Mesodermal cell (in vitro differentiated cells): ENCODE measurements around the gene RFTN1.

Source experiments
- H3K27ac ChIP-seq: 2 replicates; pipeline ENCODE4 v1.7.0; 2013; ENCODE audit warnings: mild to moderate bottlenecking, low read depth, low read length, moderate library complexity; ENCODE audit not compliant: severe bottlenecking
- H3K36me3 ChIP-seq: 2 replicates; pipeline ENCODE4 v1.7.1; 2013; ENCODE audit warnings: mild to moderate bottlenecking, low read length, moderate library complexity; ENCODE audit not compliant: control insufficient read depth, insufficient read depth
- H3K4me1 ChIP-seq: one replicate; pipeline ENCODE4 v1.7.1; 2013; ENCODE audit warnings: mild to moderate bottlenecking, low read length; ENCODE audit not compliant: insufficient read depth, control insufficient read depth, poor library complexity, severe bottlenecking
- H3K4me3 ChIP-seq: 2 replicates; pipeline ENCODE4 v1.7.0; 2013; ENCODE audit warnings: low read length, control low read depth, mild to moderate bottlenecking; ENCODE audit not compliant: insufficient read depth, poor library complexity, severe bottlenecking; ENCODE audit errors: extremely low read depth
- H3K9me3 ChIP-seq: 2 replicates; pipeline ENCODE4 v1.7.1; 2013; ENCODE audit warnings: mild to moderate bottlenecking, low read length, moderate library complexity; ENCODE audit not compliant: control insufficient read depth
- WGBS, 2 experiments: methylation state at CpG; one replicate each; pipeline ENCODE4 v1.1.5; 2013; ENCODE audit warnings: missing lambda C conversion rate in 2 of 2; ENCODE audit not compliant: insufficient coverage in 2 of 2; 5-methylcytosine and 5-hydroxymethylcytosine counted together

The RFTN1 gene

DNA sequence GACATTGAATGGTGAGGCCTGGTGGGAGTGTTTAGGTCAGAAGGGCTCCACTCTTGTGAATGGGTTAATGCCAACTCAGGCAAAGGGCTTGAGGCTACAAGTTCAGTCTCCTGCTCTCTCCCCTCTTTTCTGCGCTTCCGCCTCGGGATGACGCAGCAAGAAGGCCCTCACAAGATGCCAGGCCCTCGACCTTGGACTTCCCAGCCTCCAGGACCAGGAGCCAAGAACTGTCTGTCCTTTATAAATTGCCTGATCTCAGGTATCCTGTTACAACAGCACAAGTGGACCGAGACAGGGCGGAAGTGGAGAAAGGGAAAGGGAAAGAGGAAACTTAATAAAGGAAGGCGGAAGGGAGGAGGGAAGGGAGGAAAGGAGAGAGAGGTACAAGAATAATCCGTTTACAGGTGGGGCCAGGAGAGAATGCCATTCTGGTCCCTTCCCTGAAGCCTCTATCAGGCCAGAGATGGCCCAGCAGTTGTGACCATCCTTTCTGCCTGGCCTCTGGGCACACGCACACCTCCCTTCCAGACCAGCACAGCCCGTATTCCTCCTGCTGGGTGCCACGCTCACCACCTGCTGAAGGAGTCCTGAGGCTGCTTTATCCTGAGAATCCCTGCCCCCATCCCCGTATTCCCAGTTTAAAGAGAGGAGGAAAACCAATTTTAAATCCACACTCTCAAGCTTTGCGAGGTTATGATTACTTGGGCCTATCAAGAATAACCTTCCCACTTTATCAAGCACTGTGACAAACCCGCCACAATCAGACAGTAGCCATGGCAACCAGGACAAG is 184.3 kb downstream of the RFTN1 start:
- WGBS, 2 experiments, result 85 to 91% methylated on average over 8 to 11 of the region's 15 CpGs
- no peaks in the 10 kb centered on the region for H3K4me1 ChIP-seq
- no peak overlapping the region for H3K4me3 ChIP-seq
- no peak overlapping the region for H3K27ac ChIP-seq
- peaks cover 30% of the 10 kb centered on the region for H3K36me3 ChIP-seq
- H3K9me3 ChIP-seq, result peaks cover 16% of the 10 kb centered on the region

GRCh38 chr3:16328124-16328523 is 185.4 kb downstream of the RFTN1 start:
- Histone ChIP-seq H3K4me1 (no peaks in the 10 kb centered on the region), H3K4me3 (no peak overlapping the region), H3K27ac (no peak overlapping the region), H3K9me3 (peaks cover 16% of the 10 kb centered on the region), H3K36me3 (peaks cover 30% of the 10 kb centered on the region)
- 97 to 98% methylated on average over 6 of the region's 6 CpGs for WGBS, 2 experiments

- no peaks in the 10 kb centered on the region for H3K4me1 ChIP-seq
- no peak overlapping the region for H3K27ac ChIP-seq
- 92 to 99% methylated on average over 14 of the region's 15 CpGs for WGBS, 2 experiments
These were observed 186.7 kb downstream of the RFTN1 start for GRCh38 chr3:16326724-16327349.

DNA sequence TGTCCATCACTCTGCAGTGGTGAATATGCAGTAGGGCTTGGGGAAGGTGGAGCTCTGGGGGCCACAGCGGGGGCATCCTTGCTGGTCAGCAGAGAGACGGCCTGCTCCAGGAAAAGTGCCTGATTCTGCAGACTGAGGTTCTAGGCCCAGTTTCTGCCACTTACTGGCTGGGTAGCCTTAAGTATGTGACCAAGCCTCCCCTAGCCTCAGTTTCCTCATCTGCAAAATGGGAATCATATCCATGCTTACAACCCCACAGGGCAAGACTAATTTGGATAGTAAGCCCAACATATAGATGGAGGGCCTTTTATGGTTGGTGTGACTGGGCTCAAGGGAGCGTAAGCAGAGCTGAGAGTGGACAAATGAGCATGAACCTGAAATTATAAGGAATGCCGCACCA is 187.6 kb downstream of the RFTN1 start:
- Histone ChIP-seq H3K4me3 (no peak overlapping the region), H3K36me3 (peaks cover 43% of the 10 kb centered on the region), H3K27ac (no peak overlapping the region), H3K9me3 (peaks cover 5% of the 10 kb centered on the region), H3K4me1 (no peaks in the 10 kb centered on the region)
- 95 to 97% methylated on average over 3 to 4 of the region's 4 CpGs for WGBS, 2 experiments

More at GRCh38 chr3:16326724-16327349, 186.7 kb downstream of the RFTN1 start:
- peaks cover 34% of the 10 kb centered on the region for H3K36me3 ChIP-seq
- H3K4me3 ChIP-seq, result no peak overlapping the region
- peaks cover 15% of the 10 kb centered on the region for H3K9me3 ChIP-seq

DNA sequence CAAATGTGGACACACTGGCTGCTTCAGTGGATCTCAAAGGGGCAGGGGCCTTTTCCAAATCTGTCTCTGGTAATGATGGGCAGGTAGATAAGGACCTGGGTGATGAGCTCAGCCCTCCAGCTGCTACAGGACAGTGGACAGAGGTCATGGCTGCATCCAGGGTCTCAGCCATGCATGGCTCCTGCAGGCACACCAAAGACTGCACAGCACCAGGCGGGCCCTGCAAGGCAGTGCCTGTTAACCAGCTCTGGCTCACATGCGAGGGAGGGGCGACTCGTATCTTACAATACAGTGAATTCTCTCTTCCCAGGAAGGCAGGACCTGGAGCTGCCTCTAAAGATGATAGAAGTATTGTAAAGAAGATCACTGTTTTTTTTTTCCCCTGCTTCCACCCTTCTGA is 189.8 kb downstream of the RFTN1 start:
- Histone ChIP-seq H3K27ac (no peak overlapping the region), H3K9me3 (no peaks in the 10 kb centered on the region)
- 92 to 100% methylated on average over 1 to 4 of the region's 4 CpGs for WGBS, 2 experiments

GRCh38 chr3:16322189-16322588 is 191.3 kb downstream of the RFTN1 start:
- WGBS, 2 experiments, result 93 to 96% methylated on average over 4 to 5 of the region's 5 CpGs
- Histone ChIP-seq H3K36me3 (peaks cover 59% of the 10 kb centered on the region), H3K9me3 (no peaks in the 10 kb centered on the region)

More for the DNA sequence above, 189.8 kb downstream of the RFTN1 start:
- H3K36me3 ChIP-seq, result peaks cover 50% of the 10 kb centered on the region
- H3K4me3 ChIP-seq, result no peak overlapping the region
- no peaks in the 10 kb centered on the region for H3K4me1 ChIP-seq

GRCh38 chr3:16320711-16321110 is 192.8 kb downstream of the RFTN1 start:
- H3K4me3 ChIP-seq, result no peak overlapping the region
- no peaks in the 10 kb centered on the region for H3K9me3 ChIP-seq
- H3K27ac ChIP-seq, result no peak overlapping the region
- peaks cover 63% of the 10 kb centered on the region for H3K36me3 ChIP-seq
- no peaks in the 10 kb centered on the region for H3K4me1 ChIP-seq
- WGBS, 2 experiments, result 95 to 100% methylated on average over 3 of the region's 3 CpGs

More at GRCh38 chr3:16322189-16322588, 191.3 kb downstream of the RFTN1 start:
- Histone ChIP-seq H3K4me1 (no peaks in the 10 kb centered on the region), H3K4me3 (no peak overlapping the region), H3K27ac (no peak overlapping the region)

- no peak overlapping the region for H3K4me3 ChIP-seq
- peaks cover 67% of the 10 kb centered on the region for H3K36me3 ChIP-seq
- WGBS, 2 experiments, result 100% methylated on average over 1 to 3 of the region's 4 CpGs
- H3K9me3 ChIP-seq, result no peaks in the 10 kb centered on the region
- no peak overlapping the region for H3K27ac ChIP-seq
- H3K4me1 ChIP-seq, result no peaks in the 10 kb centered on the region
These were observed 193.8 kb downstream of the RFTN1 start for GRCh38 chr3:16319723-16320122.

- H3K4me3 ChIP-seq, result no peak overlapping the region
- H3K4me1 ChIP-seq, result no peaks in the 10 kb centered on the region
- H3K9me3 ChIP-seq, result no peaks in the 10 kb centered on the region
- H3K36me3 ChIP-seq, result peaks cover 69% of the 10 kb centered on the region
- 86 to 100% methylated on average over 1 of the region's 4 CpGs for WGBS, 2 experiments
- H3K27ac ChIP-seq, result no peak overlapping the region
These were observed 194.2 kb downstream of the RFTN1 start for GRCh38 chr3:16319307-16319706.

DNA sequence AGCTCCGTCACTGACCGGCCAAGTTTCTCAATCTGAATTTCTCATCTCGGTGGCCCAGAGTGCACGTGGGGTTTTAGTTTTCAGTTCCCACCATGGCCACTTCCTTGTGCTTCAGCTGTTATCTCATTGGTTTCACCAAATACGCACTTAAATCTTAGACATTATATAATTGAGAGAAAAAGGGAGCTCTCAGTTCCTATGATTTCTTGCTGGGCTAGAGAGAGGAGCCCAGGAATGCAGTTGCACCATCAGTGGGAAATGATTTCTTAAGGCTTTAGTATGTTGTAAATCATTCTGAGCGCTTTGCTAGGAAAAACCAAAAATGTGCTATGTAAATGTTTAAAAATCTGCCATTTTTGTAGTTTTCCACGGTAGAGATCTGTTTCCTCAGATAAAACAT is 195.3 kb downstream of the RFTN1 start:
- H3K9me3 ChIP-seq, result no peaks in the 10 kb centered on the region
- no peak overlapping the region for H3K4me3 ChIP-seq
- no peak overlapping the region for H3K27ac ChIP-seq
- H3K4me1 ChIP-seq, result no peaks in the 10 kb centered on the region
- H3K36me3 ChIP-seq, result peaks cover 75% of the 10 kb centered on the region
- 97 to 100% methylated on average over 3 to 4 of the region's 7 CpGs for WGBS, 2 experiments

- no peak overlapping the region for H3K27ac ChIP-seq
- no peak overlapping the region for H3K4me3 ChIP-seq
- H3K36me3 ChIP-seq, result peaks cover 76% of the 10 kb centered on the region
- H3K9me3 ChIP-seq, result no peaks in the 10 kb centered on the region
- WGBS, 2 experiments, result 88 to 94% methylated on average over 5 to 6 of the region's 6 CpGs
- H3K4me1 ChIP-seq, result no peaks in the 10 kb centered on the region
These were observed 195.9 kb downstream of the RFTN1 start for GRCh38 chr3:16317561-16317945.
